ENCODE results near the gene TMEM187.

The TMEM187 gene

DNA sequence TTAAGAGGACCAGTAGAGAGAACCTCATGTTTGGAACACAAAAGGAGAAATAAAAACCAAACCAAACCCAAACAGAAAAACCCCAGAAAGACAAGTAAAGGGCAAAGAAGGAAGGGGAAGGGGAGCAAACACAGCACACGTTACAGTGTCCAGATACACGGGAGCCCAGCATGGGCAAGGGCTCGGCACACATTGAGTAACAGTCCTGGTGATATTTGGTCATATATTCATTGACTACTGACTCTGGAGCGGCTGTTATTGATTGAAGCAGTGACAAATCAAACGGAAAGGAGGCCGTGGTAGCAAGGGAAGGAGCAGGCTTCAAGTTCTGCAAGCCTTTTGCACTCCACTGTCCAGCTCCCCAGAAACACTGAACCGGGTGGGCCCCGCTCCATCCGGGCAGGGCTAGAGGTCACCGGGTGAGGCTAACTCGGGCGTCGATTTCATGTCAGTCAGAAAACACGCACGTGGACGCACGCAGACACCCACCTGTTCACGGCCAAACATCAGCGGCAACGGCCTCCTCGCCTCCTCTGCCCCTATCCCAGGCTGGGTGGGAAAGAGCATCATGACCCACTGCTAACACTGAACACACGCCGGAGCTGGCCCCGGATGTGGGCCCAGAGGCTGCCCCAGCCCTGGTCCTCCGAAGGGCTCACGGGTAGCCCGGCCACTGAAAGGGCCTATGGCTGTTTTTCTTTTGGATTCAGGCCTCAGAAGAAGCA lies 50.9 kb downstream of the TMEM187 start:
- no peak for DNase-seq

DNA sequence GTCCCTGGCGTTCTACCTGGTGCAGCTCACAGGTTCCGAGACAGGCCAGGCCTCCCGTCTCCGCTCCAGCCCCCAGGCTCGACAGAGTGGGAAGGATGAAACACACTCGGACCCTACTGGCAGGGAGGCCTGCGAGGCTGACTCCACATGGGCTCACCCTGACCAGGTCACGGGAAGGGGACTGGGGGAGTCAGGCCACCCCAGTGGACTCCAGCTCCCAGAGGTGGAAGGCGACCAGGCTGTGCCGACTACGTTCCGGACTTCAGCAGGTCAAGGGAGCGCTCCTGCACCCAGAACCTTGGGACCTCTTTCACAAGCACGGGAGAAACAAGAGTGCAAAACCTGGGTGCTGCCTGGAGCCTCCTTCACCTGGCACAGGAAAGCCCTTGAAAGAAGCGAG lies 51.7 kb downstream of the TMEM187 start:
- DNase-seq: no peak

GRCh38 chrX:154025230-154025629 lies 52.7 kb downstream of the TMEM187 start:
- no peak for DNase-seq

DNA sequence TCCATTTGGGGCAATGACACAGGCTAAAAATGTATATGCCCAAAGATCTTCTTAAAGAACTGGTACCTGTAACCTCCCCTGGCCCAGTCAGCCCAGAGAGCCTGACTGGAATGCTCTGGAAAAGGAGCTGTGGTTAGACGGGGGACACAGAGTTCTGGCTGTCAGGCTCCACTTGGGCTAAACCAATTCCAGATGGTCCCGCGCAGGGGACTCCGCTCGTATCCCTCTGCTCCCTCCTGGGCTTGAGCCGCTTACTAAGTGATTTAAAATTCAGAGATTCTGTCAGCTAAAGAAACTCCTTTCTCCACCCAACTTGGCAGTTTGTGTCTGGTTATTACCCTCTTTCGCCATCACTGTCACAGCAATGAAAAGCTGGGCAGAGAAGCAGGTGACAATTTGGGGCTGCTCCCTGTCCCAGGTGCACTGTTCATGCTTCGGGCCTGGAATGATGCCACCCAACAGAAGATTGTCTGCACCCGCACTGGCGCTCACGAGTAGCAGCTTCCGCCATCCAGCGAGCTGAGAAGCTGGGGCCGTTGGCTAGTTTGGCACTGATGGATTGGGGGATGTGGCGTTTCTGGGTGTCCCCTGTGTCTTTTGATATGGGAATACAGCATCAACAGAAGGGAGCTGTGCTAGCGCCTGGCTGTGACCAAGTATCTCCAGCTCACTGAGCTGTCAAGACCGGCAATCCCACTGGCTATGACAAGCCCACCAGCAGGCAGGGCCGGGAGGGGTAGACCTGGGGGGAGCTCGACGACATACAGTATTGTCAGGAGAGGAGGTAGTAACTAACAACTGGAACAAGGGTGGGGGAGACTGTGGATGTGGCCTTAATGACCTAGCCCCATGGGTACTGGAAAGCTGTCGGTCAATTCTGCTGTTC lies 53.8 kb downstream of the TMEM187 start:
- DNase-seq: no peak

GRCh38 chrX:154027022-154027402 lies 54.5 kb downstream of the TMEM187 start:
- no peak for DNase-seq

- no peak for DNase-seq
Measured at GRCh38 chrX:154027986-154028385, 55.4 kb downstream of the TMEM187 start.

DNA sequence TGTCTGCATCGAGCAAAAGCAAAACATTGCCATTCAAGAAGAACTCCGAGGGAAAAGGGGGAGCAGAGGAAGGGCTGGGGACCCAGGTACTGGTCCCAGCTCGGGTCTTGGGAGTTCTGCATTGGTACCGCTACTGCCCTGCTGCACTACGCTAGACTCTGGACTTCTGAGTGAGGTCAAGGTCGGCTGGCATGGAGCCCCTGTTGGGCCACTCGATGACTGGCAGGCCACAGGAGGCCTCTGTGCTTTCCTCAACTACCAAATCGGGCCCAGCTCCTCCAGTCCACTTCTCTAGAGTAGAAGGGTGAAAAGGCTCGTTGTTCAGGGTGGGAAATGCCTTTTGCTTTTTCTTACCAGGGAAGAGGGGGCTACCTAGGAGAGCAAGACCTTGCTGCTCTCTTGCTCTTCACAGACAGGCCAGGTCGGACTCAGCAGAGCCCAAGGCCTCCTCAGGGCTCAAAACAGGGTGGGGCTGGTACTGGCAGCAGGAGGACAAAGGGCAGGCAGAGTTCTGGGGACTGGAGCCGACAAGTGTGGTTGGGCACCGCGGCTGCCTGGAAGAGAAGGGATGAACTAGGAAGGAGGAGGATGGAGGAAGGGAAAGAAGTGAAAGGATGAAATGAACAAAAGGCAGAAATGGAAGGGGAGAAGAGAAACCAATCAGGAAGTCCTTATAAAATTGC lies 56.1 kb downstream of the TMEM187 start:
- no peak for DNase-seq

- no peak for DNase-seq
Measured at GRCh38 chrX:154029439-154029838, 56.9 kb downstream of the TMEM187 start.

DNA sequence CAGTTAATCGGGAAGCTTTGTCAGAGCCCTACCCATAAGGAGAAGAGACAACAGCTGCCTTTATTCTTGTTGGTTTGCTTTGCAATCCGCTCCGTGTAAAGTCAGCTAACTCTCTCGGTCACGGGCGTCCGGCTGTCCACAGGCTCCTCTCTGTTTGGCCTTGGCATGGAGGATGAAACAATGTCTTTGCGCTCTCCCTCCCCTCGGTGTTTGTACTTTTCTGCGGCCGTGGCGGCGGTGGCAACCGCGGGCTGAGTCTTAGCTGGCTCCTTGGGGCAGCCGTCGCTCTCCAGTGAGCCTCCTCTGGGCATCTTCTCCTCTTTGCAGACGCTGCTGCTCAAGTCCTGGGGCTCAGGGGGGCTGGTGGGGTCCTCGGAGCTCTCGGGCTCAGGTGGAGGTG lies 57.7 kb downstream of the TMEM187 start:
- DNase-seq: no peak

DNA sequence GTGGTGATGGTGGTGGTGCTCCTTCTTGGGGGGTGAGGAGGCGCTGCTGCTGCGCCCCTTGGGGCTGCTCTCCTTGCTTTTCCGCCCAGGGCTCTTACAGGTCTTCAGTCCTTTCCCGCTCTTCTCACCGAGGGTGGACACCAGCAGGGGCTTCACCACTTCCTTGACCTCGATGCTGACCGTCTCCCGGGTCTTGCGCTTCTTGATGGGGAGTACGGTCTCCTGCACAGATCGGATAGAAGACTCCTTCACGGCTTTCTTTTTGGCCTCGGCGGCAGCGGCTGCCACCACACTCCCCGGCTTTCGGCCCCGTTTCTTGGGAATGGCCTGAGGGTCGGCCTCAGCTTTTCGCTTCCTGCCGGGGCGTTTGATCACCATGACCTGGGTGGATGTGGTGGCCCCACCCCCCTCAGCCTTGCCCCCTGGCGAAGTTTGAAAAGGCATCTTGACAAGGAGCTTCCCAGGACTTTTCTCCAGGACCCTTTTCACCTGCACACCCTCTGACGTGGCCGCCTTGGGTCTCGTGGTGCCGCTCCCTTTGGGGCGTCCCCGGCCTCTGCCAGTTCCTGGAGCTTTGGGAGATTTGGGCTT lies 58.3 kb downstream of the TMEM187 start:
- DNase-seq: no peak

DNA sequence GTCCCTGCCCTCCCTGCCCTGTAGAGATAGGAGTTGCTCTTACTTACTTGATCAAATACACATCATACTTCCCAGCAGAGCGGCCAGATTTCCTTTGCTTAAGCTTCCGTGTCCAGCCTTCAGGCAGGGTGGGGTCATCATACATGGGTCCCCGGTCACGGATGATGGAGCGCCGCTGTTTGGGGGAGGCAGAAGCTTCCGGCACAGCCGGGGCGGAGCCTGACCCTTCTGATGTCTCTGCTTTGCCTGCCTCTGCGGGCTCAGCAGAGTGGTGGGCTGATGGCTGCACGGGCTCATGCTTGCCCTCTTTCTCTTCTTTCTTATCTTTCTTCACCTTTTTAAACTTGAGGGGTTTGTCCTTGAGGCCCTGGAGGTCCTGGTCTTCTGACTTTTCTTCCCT lies 59.6 kb downstream of the TMEM187 start:
- no peak for DNase-seq

DNA sequence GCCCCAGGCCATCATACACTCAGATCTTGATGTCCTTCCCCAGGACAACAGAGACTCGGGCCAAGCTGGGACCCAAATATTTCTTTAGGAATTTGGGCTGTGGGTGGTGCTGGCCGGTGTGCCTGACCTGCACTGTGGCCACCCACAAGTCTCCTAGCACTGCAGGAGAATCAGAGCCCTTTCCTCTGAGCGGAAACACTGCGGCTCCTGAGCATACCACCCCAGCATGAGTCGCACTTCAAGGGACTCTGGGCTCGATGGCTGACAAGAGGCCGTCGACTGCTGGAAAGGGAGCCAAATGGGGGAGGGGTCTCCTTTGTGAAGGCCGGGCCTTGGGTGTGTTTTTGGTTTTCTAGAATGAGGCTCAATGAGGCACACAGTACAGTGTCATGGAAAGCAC lies 60.1 kb downstream of the TMEM187 start:
- DNase-seq: no peak

Data from NCI-H526 treated with DMSO at 0.1 percent for 48 hours (cell line).